Measurements from ENCODE around the gene TXNDC12.
"Not testable (repeated sequence)": the region's sequence is repeated elsewhere in the genome, so short reads cannot be mapped to it uniquely, and the experiment has no call there.

Gene TXNDC12

DNA sequence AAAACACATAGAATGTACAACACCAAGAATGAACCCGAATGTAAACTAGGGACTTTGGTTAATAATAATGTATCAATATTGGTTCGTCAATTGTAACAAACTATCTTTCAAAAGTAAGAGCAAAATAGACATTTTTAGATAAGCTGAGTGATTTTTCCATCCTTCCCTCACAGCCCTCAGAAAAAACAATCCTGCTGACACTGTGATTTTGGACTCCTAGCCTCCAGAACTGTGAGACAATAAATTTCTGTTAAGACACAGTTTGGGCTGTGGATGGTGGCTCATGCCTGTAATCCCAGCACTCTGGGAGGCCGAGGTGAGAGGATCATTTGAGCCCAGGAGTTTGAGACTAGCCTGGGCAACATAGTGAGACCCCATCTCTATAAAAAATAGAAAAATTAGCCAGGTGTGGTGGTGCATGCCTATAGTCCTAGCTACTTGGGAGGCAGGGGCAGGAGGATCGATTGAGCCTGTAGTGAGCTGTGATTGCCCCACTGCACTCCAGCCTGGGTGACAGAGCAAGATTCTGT, 9.3 kb downstream of the TXNDC12 start:
- not testable (repeated sequence) for DNase-seq

DNA sequence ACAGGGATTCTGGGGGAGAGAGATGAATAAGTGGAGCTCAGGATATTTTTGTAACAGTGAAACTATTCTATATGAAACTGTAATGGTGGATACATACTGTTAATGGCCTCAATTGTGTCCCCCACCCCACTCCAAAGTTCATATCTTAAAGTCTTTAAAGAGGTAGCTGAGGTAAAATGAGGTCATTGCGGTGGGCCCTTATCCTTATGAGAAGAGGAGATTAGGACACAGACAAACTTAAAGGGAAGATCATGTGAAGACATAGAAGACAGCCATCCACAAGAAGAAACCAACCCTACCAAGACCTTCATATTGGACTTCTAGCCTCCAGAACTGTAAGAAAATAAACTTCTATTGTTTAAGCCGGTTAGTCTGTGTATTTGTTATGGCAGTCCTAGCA, 9.8 kb downstream of the TXNDC12 start:
- DNase-seq = no peak

DNA sequence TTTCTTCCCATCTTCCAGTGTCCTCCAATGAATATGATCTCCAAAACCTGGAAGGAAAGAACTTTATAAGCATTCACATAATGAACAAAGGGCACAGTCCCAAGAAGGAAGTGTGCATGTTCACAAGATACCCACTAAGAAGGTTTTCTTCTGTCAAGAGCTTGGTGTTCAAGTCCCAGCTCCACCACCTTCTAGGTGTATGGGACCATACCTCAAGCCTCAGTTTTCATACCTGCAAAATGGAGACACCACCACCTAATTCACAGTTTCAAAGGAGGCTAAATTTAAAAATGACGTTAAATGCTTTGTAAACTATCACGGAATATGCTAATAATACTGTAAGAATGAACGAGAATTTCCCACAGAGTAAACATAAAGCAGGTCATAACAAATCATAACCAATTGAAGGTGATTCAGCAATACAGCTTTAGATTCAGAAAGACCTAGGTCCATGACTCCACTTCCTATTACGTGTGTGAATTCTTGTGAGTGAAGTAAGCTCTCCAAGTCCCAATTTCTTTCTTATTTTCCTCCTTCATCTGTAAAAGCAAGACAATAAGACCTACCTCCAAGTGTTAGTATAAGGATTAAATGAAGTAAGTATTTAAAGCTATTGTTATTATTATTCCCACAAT, 13.3 kb downstream of the TXNDC12 start:
- DNase-seq = no peak

DNA sequence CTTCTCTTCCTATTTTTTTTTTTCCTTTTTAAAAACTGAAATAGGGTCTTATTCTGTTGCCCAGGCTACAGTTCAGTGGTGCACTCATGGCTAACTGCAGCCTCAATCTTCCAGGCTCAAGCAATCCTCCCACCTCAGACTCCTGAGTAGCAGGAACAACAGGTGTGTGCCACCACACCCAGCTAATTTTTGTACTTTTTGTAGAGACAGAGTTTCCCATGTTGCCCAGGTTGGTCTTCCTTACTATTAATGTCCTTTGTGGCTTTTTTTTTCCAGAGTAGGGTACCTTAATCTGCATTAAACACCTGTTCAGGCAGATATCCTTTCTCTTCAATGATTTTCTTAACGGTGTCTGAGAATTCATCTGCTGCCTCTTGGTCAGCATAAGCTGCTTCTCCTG, 17.1 kb downstream of the TXNDC12 start:
- DNase-seq = no peak

DNA sequence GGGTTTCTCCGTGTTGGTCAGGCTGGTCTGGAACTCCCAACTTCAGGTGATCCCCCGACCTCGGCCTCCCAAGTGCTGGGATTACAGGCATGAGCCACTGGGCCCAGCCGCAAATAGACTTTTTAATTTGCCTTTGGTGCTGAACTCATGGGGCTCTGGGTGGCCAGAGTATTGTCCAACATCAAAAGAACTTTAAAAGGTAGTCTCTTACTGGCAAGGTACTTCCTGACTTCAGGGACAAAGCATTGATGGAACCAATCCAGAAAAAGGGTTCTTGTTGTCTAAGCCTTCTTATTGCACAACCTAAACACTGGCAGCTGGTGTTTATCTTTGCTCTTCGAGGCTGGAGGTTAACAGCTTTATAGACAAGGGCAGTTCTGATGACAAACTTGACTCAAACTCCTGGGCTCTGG, 17.6 kb downstream of the TXNDC12 start:
- no peak for DNase-seq

DNA sequence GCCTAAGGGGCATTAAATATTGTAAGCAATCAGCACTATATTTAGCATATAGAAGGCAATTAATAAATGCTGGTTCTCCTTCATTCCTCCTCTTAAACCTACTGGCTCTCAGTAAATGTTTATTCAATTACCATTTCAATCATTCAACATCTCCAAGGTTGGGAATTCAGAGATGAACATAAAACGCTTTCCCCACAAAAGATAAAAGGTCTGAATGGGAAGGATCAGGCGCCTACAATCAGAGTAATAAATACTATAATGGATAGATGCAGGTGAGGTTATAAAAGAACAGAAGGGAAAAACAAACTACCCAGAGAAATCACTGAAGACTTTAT, 21.0 kb downstream of the TXNDC12 start:
- no peak for DNase-seq

DNA sequence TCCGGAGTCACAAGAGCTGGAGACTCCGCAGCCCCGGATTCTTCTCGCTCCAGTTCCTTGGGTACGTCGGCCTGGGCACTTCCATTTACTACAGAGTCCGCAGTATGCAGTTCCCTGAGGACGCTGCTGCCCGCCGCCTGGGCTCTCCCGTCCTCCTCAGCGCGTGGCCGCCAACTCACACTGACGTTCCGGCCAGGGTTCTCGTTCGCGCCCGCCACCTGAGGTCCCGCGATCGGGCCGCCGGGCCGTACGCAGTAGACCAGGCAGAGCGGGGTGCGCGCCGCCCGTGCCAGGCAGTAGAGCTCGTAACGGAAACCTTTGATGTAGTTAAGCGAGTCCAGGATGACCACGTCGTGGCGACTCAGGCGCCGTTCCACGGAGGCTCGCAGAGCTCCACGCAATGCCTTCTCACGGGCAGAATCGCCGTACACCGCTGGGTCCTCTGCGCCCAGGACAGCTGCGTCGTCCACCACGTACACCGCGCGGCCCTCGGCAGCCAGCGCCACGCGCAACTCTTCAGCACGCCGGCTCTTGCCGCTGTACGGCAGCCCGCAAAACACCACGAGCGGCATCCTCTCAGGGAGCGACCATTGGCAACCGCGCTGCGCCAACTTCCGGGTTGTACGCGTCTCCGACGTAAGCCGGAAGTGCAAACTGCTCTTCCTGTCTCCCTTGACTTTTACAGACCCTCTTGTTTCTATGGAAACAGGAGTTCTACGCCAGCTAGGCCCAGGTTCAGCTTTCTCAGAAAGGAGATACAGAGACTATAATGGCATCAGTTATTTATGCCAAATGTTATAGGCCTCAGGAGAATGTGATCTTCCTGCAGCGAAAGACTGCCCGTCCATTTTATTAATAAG, 21.6 kb downstream of the TXNDC12 start, which contains the start of gene KTI12:
Gene KTI12, minus strand, starts transcription at position 621 of the 860 bp plus-strand sequence. Its CDS starts 49 bp downstream, at position 572.
- DNase-seq = peak; percentile 88 to 94

DNA sequence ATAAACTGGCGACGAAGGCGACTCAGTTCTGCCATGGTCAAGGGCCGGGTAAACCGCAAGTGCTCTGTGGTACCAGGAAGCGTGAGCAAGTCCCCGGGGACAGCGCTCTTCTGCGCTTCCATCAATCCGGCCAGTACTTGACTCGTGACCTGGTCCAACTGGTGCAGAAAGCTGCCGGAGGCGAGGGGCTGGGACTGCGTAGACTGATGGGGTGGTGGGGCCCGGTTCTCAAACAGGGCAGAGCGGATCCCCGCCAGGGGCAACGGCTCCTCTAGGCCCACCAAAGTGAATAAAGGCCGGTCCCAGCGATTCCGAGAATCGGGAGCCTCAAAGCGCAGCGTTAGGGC, 22.2 kb downstream of the TXNDC12 start:
- no peak for DNase-seq

DNA sequence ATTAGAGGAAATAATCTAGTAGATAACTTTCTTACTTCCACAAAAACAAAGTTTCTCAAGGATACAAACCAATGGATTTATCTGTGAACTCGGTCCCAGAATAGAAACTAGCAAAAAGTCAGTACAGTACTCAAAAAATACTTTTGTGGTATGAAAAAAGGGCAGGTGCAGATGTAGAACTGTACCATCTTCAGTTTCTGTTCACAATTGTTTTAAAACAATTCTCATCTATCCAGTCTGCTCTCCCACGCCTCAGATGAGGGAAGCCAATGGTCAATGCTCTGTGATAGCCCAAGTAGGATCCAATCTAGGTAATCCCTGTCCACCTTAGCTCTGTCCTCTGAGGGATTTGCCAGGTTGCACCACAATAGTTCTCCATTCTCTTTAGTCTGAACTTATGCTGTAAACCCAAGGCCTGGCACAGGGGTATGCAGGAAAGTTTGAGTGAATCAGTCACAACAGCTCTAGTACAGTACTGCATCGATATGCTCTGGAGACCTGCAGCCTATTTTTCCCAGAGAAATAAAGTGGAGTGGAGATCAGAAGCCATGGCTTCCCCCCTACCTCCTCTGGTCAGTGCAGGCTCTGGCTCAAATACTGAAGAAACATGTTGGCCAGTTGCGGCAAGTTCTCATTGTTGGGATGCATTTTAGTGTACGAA, 22.7 kb downstream of the TXNDC12 start:
- no peak for DNase-seq

DNA sequence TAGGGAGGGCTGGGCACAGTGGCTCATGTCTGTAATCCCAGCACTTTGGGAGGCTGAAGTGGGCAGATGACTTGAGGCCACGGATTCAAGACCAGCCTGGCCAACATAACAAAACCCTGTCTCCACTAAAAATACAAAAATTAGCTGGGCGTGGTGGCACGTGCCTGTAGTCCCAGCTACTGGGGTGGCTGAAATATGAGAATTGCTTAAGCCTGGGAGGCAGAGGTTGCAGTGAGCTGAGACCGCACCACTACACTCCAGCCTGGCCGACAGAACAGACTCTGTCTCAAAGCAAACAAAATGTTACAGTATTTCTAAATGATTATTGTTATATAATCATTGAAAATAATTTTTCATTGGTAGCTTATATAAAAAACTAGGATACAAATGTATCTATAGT, 26.2 kb downstream of the TXNDC12 start:
- not testable (repeated sequence) for DNase-seq

DNA sequence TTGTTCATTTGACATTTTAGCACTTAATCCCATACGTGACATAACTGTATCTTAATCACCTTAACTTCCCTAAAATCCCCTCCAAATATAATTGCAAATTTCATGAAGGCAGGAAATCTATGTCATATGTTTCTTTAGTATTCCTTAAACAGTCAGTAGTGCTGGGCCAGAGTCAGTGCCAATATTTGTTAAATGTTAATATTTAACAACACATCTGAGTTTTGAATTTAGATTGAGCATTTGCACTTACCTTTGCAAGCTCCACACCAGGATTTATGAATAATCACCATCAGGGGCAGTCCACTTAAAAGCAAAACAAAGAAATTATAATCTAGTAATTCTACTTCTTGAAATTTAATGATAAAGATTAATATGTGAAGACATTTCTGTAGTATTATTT, 26.7 kb downstream of the TXNDC12 start:
- no peak for DNase-seq

DNA sequence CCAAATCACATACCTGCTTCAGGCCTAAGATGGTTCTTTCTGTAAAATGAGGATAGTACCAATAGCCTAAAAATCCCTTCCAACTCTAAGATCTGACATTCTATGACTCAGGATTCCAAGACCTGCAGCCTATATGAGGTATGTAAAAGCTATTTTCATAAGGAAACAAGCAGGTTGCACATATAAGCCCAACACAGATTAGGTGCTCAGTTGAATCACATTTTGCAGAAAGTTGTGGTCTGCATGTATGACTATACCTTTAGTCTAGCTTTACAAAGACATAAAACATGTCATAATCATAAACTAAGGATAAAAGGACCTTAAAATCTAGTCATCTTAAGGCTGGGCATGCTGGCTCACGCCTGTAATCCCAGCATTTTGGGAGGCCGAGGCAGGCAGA, 28.7 kb downstream of the TXNDC12 start:
- no peak for DNase-seq

DNA sequence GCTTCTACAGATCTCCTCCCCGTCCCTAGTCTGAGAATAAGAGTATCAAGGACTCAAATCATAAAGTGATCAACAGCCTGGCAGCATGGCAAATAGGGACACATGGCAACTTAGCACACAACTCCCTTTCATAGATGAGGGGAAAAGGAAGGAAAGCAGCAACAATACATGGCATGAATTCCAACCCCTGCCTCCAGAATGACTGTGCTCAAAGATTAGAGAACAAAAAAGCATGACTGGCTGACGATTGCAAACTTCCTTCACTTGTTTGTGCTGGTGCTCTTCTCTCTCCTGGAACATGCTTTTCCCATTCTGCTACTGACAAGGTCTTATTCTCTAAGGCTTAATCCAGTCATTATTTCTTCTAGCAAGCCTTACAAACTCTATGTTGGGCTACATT, 32.9 kb downstream of the TXNDC12 start:
- DNase-seq = no peak

DNA sequence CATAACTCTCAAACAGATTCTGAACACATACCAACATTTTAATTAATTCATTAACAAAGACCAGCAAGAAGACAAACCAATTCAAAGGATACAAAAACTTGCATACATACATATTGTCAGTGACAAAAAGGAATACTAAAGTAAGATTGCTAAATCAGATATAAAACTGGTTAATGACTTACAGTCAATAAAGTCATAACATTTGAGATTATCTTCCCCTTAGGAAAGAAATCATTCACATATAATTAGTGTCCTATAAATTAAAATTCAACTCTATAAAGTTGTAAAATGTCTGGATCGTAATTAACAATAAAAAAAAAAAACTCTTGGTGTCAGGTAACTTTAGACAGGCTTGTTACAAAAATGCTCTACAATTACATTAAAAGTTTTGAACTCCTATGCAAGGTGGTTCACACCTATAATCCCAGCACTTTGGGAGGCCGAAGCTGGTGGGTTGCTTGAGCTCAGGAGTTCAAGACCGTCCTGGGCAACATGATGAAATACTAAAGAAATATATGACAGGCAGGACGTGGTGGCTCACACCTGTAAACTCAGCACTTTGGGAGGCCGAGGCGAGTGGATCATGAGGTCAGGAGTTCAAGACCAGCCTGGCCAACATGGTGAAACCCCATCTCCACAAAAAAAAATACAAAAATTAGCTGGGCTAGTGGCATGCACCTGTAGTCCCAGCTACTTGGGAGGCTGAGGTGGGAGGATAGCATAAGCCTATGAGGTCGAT, 46.8 kb downstream of the TXNDC12 start:
- no peak for DNase-seq

DNA sequence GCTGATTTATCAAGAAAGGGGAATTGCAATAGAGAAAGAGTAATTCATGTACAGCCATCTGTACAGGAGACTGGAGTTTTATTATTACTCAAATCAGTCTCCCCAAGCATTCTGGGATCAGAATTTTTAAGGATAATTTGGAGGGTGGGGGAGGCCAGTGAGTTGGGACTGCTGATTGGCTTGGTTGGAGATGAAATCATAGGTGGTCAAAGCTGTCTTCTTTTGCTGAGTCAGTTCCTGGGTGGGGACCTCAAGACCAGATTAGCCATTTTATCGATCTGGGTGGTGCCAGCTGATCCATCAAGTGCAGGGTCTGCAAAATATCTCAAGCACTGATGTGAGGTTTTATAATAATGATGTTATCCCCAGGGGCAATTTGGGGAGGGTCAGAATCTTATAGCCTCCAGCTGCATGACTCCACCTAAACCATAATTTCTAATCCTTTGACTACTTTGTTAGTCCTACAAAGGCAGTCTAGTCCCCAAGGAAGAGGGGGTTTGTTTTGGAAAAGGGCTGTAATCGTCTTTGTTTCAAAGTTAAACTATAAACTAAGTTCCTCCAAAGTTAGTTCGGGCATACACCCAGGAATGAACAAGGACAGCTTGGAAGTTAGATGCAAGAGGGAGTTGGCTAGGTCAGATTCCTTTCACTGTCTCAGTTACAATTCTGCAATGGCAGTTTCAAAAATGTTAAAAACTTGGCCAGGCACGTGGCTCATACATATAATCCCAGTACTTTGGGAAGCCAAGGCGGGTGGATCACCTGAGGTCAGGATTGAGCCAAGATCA, 47.6 kb downstream of the TXNDC12 start:
- DNase-seq = no peak

DNA sequence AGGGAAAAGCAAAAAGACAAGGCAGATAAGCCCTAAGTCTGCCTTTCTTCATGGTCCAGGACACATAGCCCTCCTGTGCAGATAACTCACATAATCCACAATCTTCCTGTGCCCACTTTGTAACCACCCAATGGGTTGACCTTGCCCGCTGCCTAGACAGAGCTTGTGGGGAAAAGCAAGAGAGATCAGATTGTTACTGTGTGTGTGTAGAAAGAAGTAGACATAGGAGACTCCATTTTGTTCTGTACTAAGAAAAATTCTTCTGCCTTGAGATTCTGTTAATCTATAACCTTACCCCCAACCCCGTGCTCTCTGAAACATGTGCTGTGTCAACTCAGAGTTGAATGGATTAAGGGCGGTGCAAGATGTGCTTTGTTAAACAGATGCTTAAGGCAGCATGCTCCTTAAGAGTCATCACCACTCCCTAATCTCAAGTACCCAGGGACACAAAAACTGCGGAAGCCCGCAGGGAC, 48.9 kb downstream of the TXNDC12 start:
- not testable (repeated sequence) for DNase-seq

DNA sequence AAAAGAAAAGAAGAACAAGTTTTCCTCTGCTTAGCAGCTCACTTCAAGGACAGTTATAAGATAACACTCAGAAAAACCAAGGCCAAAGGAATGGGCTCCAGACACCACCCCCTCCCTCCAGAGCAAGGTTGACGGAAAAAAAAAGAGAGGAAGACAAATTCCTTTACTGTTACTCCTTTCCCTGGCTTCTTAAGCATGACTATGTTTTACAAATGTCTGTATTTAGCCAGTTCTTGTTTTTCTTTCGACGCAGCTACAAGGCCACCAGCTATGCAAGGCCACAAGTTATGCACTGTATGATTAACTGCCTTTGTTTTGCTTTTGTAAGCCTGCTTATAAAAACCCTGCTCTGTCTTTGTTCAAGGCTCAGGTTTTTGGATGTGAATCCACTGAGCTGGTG, 49.4 kb downstream of the TXNDC12 start:
- DNase-seq = not testable (repeated sequence)

DNA sequence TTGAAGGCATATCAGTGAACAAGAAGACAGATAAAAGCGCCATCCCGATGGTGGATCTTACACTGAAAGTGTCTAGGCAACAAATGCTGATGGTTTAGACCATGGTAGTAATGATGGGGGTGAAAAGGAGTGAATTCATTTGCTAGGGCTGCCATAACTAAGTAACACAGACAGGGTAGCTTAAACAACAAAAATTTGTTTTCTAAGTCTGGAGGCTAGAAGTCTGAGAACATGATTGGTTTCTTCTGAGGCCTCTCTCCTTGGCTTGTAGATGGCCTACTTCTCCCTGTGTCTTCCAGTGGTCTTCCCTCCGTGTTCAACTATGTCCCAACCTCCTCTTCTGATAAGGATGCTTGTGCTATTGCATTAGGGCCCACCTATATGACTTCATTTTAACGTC, 51.1 kb downstream of the TXNDC12 start:
- DNase-seq = no peak

DNA sequence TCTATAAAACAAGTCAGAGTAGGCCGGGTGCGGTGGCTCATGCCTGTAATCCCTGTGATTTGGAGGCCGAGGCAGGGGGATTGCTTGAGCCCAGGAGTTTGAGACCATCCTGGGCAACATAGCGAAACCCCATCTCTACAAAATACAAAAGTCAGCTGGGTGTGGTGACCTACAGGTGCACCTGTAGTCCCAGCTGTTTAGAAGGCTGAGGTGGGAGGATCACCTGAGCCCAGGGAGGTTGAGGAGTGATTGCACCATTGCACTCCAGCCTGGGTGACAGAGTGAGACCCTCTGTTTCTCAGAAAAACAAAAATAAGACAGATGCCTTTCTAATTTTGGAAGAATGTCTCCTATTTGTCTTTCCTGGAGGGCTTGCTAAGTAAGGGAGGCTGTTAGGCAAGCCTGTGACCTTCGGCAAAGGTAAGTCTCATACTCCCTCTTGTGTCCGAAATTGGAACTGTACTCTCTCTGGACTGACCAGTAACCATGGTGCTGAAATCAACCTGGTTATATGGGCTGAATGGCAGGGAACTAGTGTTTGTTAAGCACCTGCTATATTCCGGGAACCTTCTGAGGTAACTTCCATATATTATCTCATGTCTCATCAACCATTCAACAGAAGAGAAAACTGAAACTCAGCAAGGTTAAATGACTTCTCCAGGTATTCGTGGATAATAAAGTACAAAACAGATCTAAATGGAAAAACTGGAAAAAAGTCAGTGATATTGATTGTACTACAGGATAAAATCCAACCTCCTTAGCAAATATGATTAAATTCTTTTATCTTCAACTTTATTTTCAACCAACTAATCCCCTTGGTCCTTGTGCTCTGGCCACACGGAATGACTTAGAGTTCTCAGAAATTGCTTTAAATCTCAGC, 52.7 kb downstream of the TXNDC12 start:
- DNase-seq = peak; percentile 66 to 87

DNA sequence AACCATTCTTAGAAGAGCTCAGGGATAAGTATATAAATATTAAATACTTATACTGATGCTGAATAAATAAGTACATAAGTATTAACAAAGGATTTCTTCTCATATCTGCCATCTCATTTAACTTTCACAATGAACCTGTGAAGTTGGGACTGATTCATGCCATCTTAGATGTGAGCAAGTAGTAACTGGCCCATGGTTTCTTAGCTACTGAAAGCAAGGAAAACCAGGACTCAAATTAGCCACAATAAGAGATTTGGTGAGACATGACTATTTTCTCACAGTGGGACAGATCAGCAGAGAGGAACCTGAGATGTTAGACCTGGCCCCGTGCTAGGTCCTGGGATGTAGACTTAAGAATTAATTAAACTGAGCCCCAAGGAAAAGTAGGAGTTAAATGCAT, 56.3 kb downstream of the TXNDC12 start:
- no peak for DNase-seq

DNA sequence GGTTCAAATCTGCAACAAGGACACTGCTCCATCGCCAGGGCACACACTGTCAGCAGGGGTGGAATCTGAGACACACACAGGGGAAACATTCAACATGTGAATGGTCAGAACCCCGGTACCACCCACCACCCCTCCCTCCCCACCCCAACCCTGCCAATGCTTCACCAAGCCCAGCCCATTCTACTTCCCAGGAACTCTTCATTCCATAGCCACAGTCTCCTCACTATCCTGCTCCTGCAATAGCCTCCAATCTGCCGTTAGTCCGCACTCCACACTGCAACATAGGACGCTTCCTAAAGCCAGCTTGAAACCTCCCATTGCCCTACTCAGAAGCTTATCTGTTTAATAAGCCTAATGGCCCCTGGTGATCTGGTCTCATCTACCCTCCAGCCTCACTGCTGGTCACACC, 57.0 kb downstream of the TXNDC12 start:
- no peak for DNase-seq

All from SHP77 (cell line).